PC-3 (cell line): ENCODE data around the gene DRG1.

ENCODE experiments used
- CTCF ChIP-seq: fragments of 300-600 bp; sonication (generic); conservative IDR thresholded peaks from 2 replicates; pipeline ENCODE4 v1.5.1; 2017; ENCODE audit warnings: antibody characterized with exemption, low read depth, mild to moderate bottlenecking, low read length
- EZH2 ChIP-seq: fragments of 300-600 bp; sonication (generic); IDR thresholded peaks from one replicate; pipeline ENCODE4 v1.6.1; 2017; ENCODE audit warnings: antibody characterized with exemption, mild to moderate bottlenecking, low read length; ENCODE audit not compliant: unreplicated experiment

- no peak for TF ChIP-seq CTCF
- no peak for TF ChIP-seq EZH2
These were observed 75.3 kb downstream of the DRG1 start for GRCh38 chr22:31474743-31475142.
